PC-3 (cell line): ENCODE results near the gene PVR.

Experiments used
- EZH2 ChIP-seq: fragments of 300-600 bp; sonication (generic); IDR thresholded peaks from one replicate; pipeline ENCODE4 v1.6.1; 2017; ENCODE audit warnings: antibody characterized with exemption, mild to moderate bottlenecking, low read length; ENCODE audit not compliant: unreplicated experiment
- EZH2phosphoT487 ChIP-seq: fragments of 300-600 bp; sonication (generic); IDR thresholded peaks from 2 replicates; pipeline ENCODE4 v1.6.1; 2018; ENCODE audit warnings: mild to moderate bottlenecking, antibody characterized with exemption, low read length, borderline replicate concordance
- TF ChIP-seq, protein P1 (sequence below): fragments of 300-600 bp; sonication (generic); conservative IDR thresholded peaks from 2 replicates; pipeline ENCODE4 v1.5.1; 2017; ENCODE audit warnings: antibody characterized with exemption, low read depth, mild to moderate bottlenecking, low read length

DNA sequence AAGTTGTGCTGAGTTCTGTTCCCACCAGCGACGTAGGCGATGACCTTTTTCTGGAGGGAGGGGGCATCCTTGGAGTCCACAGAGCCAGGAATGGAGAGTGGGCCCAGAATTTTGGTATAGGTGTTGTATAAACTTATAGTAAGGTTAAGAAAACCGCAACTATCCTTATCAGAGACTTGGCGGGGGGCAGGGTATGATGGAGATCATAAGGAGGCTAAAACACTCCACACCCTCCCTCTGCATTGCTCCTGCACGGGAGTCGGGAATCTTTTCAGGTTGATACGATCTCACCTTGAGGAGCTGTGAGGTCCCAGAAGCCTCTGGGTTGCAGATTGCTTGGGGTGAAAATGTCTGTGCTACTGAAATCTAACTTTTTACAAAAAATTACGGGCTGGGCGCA, 21.3 kb downstream of the PVR start:
- TF ChIP-seq, protein P1, sequence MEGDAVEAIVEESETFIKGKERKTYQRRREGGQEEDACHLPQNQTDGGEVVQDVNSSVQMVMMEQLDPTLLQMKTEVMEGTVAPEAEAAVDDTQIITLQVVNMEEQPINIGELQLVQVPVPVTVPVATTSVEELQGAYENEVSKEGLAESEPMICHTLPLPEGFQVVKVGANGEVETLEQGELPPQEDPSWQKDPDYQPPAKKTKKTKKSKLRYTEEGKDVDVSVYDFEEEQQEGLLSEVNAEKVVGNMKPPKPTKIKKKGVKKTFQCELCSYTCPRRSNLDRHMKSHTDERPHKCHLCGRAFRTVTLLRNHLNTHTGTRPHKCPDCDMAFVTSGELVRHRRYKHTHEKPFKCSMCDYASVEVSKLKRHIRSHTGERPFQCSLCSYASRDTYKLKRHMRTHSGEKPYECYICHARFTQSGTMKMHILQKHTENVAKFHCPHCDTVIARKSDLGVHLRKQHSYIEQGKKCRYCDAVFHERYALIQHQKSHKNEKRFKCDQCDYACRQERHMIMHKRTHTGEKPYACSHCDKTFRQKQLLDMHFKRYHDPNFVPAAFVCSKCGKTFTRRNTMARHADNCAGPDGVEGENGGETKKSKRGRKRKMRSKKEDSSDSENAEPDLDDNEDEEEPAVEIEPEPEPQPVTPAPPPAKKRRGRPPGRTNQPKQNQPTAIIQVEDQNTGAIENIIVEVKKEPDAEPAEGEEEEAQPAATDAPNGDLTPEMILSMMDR, result no peak
- TF ChIP-seq EZH2, result no peak
- TF ChIP-seq EZH2phosphoT487, result no peak
